Kidney (tissue), 14 donors: ENCODE measurements around the gene MAMLD1. TPM values are rescaled to one million over a fixed set of nuclear protein-coding genes. Genes with fewer than 3 reads are reported as not detected.

Experiments
- DNase-seq, 5 donors: peaks; one replicate each; pipeline ENCODE4 v3.0.0-alpha.2; 2013 to 2020
- FAIRE-seq: peaks from 2 replicates; lab custom pipeline; 2012; peaks lifted over from hg19 to GRCh38; lab: Jason Lieb, UNC
- H3K27ac ChIP-seq, 2 donors: one replicate each; pipeline ENCODE4 v1.7.0; 2013; ENCODE audit warnings: low read depth in 2 of 2, low read length in 2 of 2, inconsistent platforms in 1 of 2
- H3K27me3 ChIP-seq: one replicate; pipeline ENCODE4 v1.7.1; 2013; ENCODE audit warnings: low read length, inconsistent platforms; ENCODE audit not compliant: control insufficient read depth, insufficient read depth
- H3K36me3 ChIP-seq, 3 donors: one replicate each; pipeline versions ENCODE4 v1.7.0 to v1.7.1; 2013; ENCODE audit warnings: low read length in 3 of 3, control low read depth in 1 of 3, inconsistent platforms in 1 of 3; ENCODE audit not compliant: insufficient read depth in 3 of 3, control insufficient read depth in 2 of 3
- H3K4me1 ChIP-seq, 3 donors: one replicate each; pipeline versions ENCODE4 v1.7.0 to v1.7.1; 2013; ENCODE audit warnings: low read length in 3 of 3, inconsistent platforms in 1 of 3, low read depth in 1 of 3; ENCODE audit not compliant: control insufficient read depth in 2 of 3, insufficient read depth in 2 of 3
- H3K4me3 ChIP-seq, 3 donors: one replicate each; pipeline versions ENCODE4 v1.7.0 to v1.8.1; 2013; ENCODE audit warnings: low read length in 3 of 3, control low read depth in 1 of 3, inconsistent platforms in 1 of 3
- H3K9ac ChIP-seq, 3 donors: one replicate each; pipeline versions ENCODE4 v1.7.0 to v1.7.1; 2013; ENCODE audit warnings: low read length in 3 of 3, control low read depth in 1 of 3, inconsistent platforms in 1 of 3
- H3K9me3 ChIP-seq, 3 donors: one replicate each; pipeline versions ENCODE4 v1.7.0 to v1.7.1; 2013; ENCODE audit warnings: low read length in 3 of 3, control low read depth in 1 of 3, inconsistent platforms in 1 of 3; ENCODE audit not compliant: control insufficient read depth in 2 of 3, insufficient read depth in 1 of 3
- intact Hi-C: fragments of 100-400 bp; cut with DNase I; formaldehyde crosslinking; loops from one replicate; pipeline ENCODE4 v1.11.1; 2022
- polyA plus RNA-seq: library from polyadenylated mRNA; stranded (reverse); fragments of 350-450 nt; fragmentation: Illumina TruSeq; extraction: RNeasy Lipid Tissue Mini Kit (QIAGEN cat#74804); gene quantifications from one replicate; pipeline ENCODE4 v1.2.3, GENCODE V29; 2014; ENCODE audit warnings: low read depth, low replicate concordance; ENCODE audit not compliant: insufficient read depth
- total RNA-seq: library from RNA; stranded (reverse); fragmentation: NEBNext Ultra II Directional; extraction: Animal tissue kit (Norgen Biotek cat#: 25700); gene quantifications from one replicate; pipeline ENCODE4 v1.2.1, GENCODE V29; 2021
- TF ChIP-seq, protein P1 (sequence below): IDR thresholded peaks from 3 replicates; pipeline ENCODE4 v1.5.1; 2012; ENCODE audit warnings: mild to moderate bottlenecking, moderate library complexity, borderline replicate concordance; ENCODE audit not compliant: insufficient read depth; ENCODE audit errors: extremely low read depth
- donor health status: control.
- donor health status: control.
- donor health status: control.
- donor health status: control.
- donor health status: control.
- donor health status: DM: yes; HTN: yes; CAD: no.
- donor health status: Normal renal cell carcinoma (clear cell type).

Gene MAMLD1
- total and polyA plus RNA-seq, 2 donors from 2014 or later = 1.4 to 6.5 TPM

GRCh38 chrX:150329868-150330267 is 33.2 kb upstream of the MAMLD1 start:
- Histone ChIP-seq H3K4me1 (no peaks in the 10 kb centered on the region), H3K27me3 (no peaks in the 10 kb centered on the region), H3K9ac (no peak overlapping the region), H3K9me3 (no peaks in the 10 kb centered on the region), H3K36me3 (no peaks in the 10 kb centered on the region), H3K27ac (no peak overlapping the region), H3K4me3 (no peak overlapping the region)
- DNase-seq (no peak), FAIRE-seq (no peak)
- TF ChIP-seq, protein P1, sequence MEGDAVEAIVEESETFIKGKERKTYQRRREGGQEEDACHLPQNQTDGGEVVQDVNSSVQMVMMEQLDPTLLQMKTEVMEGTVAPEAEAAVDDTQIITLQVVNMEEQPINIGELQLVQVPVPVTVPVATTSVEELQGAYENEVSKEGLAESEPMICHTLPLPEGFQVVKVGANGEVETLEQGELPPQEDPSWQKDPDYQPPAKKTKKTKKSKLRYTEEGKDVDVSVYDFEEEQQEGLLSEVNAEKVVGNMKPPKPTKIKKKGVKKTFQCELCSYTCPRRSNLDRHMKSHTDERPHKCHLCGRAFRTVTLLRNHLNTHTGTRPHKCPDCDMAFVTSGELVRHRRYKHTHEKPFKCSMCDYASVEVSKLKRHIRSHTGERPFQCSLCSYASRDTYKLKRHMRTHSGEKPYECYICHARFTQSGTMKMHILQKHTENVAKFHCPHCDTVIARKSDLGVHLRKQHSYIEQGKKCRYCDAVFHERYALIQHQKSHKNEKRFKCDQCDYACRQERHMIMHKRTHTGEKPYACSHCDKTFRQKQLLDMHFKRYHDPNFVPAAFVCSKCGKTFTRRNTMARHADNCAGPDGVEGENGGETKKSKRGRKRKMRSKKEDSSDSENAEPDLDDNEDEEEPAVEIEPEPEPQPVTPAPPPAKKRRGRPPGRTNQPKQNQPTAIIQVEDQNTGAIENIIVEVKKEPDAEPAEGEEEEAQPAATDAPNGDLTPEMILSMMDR = no peak
- intact Hi-C loops = no loop called here

GRCh38 chrX:150332023-150332422 is 31.1 kb upstream of the MAMLD1 start:
- TF ChIP-seq, protein P1 = no peak

GRCh38 chrX:150334100-150334499 is 29.0 kb upstream of the MAMLD1 start:
- DNase-seq = no peak
- Histone ChIP-seq H3K9me3 (no peaks in the 10 kb centered on the region), H3K36me3 (no peaks in the 10 kb centered on the region), H3K27ac (no peak overlapping the region), H3K27me3 (no peaks in the 10 kb centered on the region), H3K9ac (no peak overlapping the region), H3K4me3 (no peak overlapping the region), H3K4me1 (peaks cover 0 to 3% (median 0%) of the 10 kb centered on the region in 3 donors)
- intact Hi-C loops = no loop called here
- FAIRE-seq = no peak
- TF ChIP-seq, protein P1 = no peak

More at GRCh38 chrX:150332023-150332422, 31.1 kb upstream of the MAMLD1 start:
- FAIRE-seq = no peak
- H3K9ac ChIP-seq = no peak overlapping the region
- no peak overlapping the region for H3K27ac ChIP-seq
- H3K9me3 ChIP-seq = no peaks in the 10 kb centered on the region
- no peaks in the 10 kb centered on the region for H3K27me3 ChIP-seq
- intact Hi-C loops = no loop called here
- no peak overlapping the region for H3K4me3 ChIP-seq
- H3K4me1 ChIP-seq = no peaks in the 10 kb centered on the region
- DNase-seq = no peak
- H3K36me3 ChIP-seq = no peaks in the 10 kb centered on the region

- TF ChIP-seq, protein P1 = no peak
- peaks cover 0 to 3% (median 0%) of the 10 kb centered on the region in 3 donors for H3K4me1 ChIP-seq
- H3K4me3 ChIP-seq = no peak overlapping the region
- intact Hi-C loops = no loop called here
- no peak overlapping the region for H3K27ac ChIP-seq
- no peaks in the 10 kb centered on the region for H3K9me3 ChIP-seq
- no peak overlapping the region for H3K9ac ChIP-seq
- FAIRE-seq (no peak), DNase-seq (no peak)
- H3K36me3 ChIP-seq = no peaks in the 10 kb centered on the region
- H3K27me3 ChIP-seq = no peaks in the 10 kb centered on the region
These were observed 28.1 kb upstream of the MAMLD1 start for GRCh38 chrX:150334981-150335380.
